GM21360 (cell line): ENCODE data around the gene EHD4.

Experiments
- ATAC-seq: cut with Tn5 transposase; IDR thresholded peaks from one replicate; pipeline ENCODE4 v1.9.1; 2021; ENCODE audit warnings: mild to moderate bottlenecking, moderate library complexity; ENCODE audit not compliant: unreplicated experiment

Gene EHD4

GRCh38 chr15:41995476-41995855 is 23.1 kb upstream of the EHD4 start:
- no peak for ATAC-seq

DNA sequence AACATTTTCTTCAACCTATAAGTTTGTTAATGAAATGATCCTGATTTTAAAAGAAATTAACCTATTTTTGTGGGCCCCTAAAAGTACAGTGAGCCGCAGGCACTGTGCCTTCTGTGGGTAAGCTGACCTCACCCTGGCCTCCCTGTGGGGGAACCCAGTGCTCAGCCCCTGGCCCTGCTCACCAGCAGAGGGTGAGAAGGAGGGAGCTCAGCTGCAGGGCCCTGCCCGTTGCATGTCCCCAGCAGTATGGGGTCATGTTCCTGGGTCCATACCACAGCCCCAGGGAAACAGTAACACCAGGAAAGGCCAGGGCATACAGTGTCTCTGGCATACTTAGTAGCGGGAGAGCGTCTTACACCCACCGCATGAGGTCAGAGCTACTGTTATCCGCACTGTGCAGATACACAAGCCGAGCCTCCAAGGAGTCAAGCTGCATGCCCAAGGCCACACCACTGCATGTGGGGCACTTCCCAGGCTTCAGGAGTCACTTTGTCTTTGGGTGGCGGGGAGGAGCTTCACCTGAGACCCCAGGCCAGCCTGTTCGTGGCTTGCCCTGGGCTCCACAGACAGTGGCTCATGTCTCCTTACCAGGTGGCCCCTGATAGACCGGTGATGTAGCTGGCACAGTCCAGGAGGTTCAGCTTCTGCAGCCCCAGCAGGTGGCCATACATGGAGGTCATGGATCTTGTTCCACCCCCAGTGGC is 22.6 kb upstream of the EHD4 start:
- ATAC-seq, result no peak

- no peak for ATAC-seq
Observed at GRCh38 chr15:41994171-41994650, 21.9 kb upstream of the EHD4 start.

GRCh38 chr15:41993472-41994170 is 21.3 kb upstream of the EHD4 start:
- ATAC-seq, result no peak

DNA sequence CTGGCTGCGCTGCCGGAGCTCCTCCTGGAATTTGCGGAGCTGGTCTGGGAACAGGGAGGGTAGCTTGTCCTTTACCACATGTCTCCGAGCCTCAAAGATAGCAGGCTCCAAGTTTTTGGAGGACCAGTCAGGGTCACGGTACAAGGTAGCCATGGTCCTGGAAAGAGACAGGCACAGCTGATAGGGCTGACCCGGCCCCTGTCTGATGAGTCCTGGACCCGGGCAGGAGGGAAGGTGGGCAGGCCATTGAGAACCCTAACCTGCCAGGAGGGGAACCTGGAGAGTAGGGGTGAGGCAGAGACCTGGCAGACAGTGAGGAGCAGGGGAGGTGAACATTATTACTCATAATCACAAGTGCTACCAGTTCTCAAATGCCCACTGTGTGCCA is 20.4 kb upstream of the EHD4 start:
- ATAC-seq, result no peak

DNA sequence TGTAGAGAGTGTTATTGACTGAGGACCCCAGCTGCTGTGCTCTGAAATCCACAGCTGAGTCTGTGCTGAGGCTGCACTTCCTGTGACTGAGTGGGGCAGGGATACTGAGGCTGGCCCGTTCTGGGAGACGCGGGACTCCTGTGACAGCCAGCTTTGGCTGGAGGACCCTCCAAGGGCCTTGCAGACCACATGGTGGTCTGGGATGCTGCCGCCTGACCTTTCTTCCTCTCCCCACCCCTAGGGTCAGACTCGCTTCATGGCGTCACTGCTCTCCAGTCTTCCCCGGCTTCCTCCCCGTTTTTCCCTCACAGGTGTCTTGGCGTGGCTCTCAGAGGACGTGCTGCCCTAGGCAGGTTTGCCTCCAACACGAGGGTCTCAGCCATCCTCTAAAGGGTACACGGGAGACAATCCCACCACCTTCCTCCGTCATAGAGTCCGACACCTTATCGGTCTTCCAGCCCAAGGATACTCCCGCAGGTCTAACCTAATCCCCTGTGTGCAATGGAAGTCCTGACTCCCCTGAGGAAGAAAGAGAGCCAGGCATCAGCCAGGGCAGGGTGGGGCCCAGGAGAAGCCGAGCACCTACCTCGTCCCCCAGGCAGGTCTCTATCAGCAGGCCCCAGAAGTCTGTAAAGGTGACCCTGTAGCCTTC is 19.9 kb upstream of the EHD4 start:
- no peak for ATAC-seq

GRCh38 chr15:41990691-41991090 is 18.3 kb upstream of the EHD4 start:
- ATAC-seq, result no peak

DNA sequence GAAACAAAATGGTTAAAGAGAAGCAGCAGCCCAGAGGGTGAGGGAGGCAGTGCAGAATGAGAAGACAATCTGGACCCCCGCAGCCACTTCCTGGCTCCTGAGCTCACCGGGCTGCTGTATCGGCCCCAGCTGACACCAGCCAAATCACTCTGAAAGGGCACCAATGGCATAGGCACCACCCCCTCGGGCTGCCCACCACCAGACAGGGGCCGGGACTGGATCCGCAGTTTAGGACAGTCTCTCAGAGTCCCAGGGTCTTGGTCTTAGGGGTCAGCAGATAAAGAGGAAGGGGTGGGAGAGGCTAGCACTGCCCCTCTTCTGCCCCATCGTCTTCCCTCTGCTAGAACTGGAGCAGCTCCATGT is 17.9 kb upstream of the EHD4 start:
- no peak for ATAC-seq

DNA sequence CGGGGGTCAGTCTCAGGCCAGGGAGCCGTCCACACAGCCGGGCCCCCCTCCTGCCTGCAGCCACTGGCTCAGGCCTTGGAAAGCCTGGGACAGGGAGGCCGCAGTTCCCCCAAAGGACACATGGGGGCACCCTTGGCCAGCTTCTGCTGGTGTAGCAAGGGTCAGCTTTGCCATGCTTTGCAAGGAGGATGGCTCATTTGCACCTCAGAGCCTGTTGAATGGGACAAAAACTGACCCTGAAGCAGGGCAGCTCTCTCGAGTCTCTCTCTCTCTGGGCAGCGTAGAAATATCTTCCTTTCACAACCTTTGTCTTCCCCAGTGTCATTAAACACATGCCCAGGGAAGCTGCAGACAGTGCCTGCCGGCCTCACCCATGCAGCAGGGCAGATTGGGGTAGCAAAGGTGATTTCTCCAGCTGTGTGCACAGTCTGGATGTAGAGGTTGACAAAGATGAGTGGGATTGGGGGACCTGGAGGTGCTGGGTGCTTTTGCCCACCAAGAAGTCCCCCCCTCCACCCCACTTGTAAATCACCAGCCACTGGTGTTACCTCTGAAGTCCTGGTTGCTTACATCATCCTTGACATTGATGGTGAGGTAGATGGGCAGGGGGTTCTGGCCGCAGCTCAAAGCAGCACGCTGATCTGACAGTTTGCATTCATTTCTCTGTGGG is 17.4 kb upstream of the EHD4 start:
- ATAC-seq, result no peak

GRCh38 chr15:41988896-41989572 is 16.7 kb upstream of the EHD4 start:
- ATAC-seq, result no peak

DNA sequence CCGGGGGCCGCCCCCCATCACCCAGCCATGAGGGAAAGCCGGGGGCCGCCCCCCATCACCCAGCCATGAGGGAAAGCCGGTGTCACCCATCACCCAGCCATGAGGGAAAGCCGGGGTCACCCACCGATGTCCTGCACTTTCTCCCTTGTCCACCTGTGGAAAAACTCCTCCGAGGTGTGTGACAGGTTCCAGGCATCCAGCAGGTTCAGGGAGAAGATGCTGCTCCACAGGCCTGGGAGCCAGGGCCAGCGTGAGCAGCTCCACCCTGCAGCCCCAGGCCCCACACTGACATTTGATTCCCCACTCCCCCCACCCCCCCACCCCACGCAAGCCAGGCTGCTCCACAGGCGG is 15.5 kb upstream of the EHD4 start:
- no peak for ATAC-seq

DNA sequence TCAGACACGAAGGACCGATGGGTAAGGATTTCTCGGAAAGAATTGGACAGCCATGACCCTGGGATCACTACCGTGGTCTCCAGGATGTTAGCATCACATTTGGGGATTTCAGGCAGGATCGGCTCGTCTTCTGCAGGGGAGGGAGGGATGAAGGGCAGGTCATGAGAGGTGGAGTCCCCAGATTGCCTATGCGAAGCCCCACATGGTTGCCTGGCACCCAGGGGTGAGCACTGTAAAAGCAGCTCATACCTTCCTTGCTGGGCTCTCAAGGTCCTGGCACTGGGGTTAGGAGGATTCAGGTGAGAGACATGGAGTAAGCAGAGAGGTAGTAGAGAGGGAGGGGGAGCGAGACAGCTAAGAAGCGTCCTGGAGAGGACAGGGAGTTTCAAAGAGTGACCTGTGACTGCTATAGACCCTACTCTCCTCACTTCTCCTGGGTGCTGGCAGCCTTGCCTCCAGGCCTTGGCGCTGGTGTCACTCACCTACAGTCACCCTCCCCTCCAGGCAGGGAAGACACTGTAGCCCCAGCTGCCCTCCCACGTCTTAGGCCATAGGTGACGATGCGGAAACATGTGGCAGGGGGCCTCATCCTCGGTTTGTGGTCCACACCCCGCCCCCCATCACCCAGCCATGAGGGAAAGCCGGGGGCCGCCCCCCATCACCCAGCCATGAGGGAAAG is 15.0 kb upstream of the EHD4 start:
- ATAC-seq, result no peak

DNA sequence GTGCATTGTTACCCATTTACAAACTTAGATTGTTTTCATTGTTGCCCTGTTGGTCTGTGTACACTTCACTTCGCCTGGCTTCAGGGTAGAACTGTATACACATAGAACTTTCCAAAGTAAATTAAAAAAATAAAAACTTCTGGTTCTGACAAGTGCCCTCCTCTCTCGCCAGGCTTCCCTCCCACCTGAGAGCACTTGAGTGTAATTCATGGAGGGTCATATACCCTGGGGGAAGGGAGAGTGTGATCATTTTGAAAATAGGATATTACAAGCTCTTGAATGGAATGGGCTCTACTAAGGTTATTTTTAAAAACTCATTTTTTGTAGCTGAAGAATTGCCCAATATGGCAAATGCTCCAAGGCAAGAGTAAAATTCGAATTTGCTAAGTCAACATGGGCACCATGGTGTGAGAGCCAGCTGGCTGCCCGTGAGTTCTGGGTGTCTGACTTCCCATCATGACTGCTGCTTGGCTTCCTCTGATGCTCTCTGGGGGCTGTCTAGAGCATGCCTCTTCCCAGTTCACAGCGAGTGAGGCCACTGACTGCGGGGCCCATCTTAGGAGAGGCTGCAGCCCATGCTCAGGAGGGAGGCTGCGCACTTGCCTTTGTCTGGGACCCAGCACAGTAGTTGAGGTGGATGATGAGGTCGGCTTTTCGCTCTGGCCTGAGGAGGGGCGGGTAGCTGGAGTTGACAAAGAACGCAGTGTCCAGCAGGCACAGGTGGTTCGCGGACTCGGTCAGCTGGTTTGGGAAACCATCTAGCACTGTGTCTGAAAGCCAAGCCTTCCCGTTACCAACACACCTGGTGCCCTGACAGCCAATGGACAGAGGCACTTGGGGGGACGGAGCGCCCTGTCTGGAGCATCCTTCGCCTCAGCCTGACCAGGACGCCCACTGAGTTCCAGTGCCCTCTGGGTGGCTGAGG is 13.1 kb upstream of the EHD4 start:
- ATAC-seq, result no peak

- ATAC-seq, result no peak
Observed at GRCh38 chr15:41984622-41985021, 12.3 kb upstream of the EHD4 start.

GRCh38 chr15:41983621-41984571 is 11.5 kb upstream of the EHD4 start:
- ATAC-seq, result no peak

- no peak for ATAC-seq
Observed at GRCh38 chr15:41983221-41983620, 10.9 kb upstream of the EHD4 start.

DNA sequence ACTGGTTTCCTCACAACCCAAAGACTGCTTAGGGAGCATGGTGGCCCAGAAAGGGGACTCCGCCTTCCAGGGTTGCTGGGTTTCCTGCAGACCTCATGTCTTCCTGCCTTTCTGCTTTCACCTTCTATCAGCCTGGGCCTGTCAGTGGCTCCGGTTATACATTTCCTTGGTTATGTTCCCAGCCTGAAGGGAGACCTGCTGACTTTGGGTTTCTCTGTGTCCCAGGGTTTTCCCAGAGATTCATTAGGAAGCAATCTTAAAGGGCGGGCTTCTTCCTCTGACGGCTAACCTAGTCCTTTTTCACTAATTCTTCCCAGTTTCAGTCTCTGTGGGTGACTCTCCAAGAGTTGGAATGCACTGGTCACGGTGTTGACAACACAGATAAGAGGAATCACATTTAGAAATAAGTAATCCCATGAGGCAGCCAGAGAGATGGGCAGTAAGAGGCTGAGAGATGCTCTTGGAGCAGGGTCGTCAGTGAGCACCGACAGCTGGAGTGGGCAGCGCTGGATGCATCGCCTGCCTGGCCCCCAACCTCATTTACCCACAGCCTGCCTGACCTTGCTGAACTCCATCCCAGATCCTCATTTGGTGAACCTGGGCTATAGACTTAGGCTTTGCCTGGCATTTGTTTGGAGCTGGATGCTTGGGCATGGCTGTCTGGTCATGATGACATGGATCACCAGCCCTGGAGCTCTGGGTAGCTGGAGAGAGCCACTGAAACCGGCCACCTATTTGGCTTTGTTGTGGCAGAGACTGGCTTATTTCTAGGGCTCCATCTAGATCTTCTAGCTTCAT is 10.0 kb upstream of the EHD4 start:
- ATAC-seq, result no peak
